IMR-90 (cell line): ENCODE measurements around the gene IL1A.

Experiments
- FOS ChIP-seq: fragments of 150-350 bp; IDR thresholded peaks from 2 replicates; pipeline ENCODE4 v1.6.1; 2016; ENCODE audit warnings: low read depth, low read length
- MXI1 ChIP-seq: IDR thresholded peaks from 2 replicates; pipeline ENCODE4 v1.6.1; 2012; ENCODE audit warnings: low read depth, mild to moderate bottlenecking, low read length, moderate library complexity, borderline replicate concordance
- POLR2A ChIP-seq: IDR thresholded peaks from 2 replicates; pipeline ENCODE4 v1.6.1; 2012; ENCODE audit warnings: mild to moderate bottlenecking, low read depth, low read length
- RAD21 ChIP-seq: IDR thresholded peaks from 2 replicates; pipeline ENCODE4 v1.6.1; 2012; ENCODE audit warnings: low read length, improper control_type of control experiment
- SMC3 ChIP-seq: fragments of 150-350 bp; IDR thresholded peaks from 2 replicates; pipeline ENCODE4 v1.6.1; 2016; ENCODE audit warnings: low read depth, mild to moderate bottlenecking, antibody characterized with exemption, low read length, moderate library complexity
- TF ChIP-seq, protein P1 (sequence below): conservative IDR thresholded peaks from 2 replicates; pipeline ENCODE4 v1.5.1; 2012; ENCODE audit warnings: mild to moderate bottlenecking, low read depth, low read length, improper control_type of control experiment
- TF ChIP-seq, protein P2 (sequence below): fragments of 150-350 bp; IDR thresholded peaks from 2 replicates; pipeline ENCODE4 v1.6.1; 2016; ENCODE audit warnings: low read depth, mild to moderate bottlenecking, low read length, moderate library complexity, borderline replicate concordance

GRCh38 chr2:112726487-112727190 lies 57.7 kb downstream of the IL1A start:
- TF ChIP-seq, protein P1, sequence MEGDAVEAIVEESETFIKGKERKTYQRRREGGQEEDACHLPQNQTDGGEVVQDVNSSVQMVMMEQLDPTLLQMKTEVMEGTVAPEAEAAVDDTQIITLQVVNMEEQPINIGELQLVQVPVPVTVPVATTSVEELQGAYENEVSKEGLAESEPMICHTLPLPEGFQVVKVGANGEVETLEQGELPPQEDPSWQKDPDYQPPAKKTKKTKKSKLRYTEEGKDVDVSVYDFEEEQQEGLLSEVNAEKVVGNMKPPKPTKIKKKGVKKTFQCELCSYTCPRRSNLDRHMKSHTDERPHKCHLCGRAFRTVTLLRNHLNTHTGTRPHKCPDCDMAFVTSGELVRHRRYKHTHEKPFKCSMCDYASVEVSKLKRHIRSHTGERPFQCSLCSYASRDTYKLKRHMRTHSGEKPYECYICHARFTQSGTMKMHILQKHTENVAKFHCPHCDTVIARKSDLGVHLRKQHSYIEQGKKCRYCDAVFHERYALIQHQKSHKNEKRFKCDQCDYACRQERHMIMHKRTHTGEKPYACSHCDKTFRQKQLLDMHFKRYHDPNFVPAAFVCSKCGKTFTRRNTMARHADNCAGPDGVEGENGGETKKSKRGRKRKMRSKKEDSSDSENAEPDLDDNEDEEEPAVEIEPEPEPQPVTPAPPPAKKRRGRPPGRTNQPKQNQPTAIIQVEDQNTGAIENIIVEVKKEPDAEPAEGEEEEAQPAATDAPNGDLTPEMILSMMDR = peak; percentile 99
- TF ChIP-seq FOS (no peak), POLR2A (peak; percentile 49; the same call in 1 of the 2 replicates), SMC3 (peak; percentile 100), RAD21 (peak; percentile 100), MXI1 (no peak)
- TF ChIP-seq, protein P2, sequence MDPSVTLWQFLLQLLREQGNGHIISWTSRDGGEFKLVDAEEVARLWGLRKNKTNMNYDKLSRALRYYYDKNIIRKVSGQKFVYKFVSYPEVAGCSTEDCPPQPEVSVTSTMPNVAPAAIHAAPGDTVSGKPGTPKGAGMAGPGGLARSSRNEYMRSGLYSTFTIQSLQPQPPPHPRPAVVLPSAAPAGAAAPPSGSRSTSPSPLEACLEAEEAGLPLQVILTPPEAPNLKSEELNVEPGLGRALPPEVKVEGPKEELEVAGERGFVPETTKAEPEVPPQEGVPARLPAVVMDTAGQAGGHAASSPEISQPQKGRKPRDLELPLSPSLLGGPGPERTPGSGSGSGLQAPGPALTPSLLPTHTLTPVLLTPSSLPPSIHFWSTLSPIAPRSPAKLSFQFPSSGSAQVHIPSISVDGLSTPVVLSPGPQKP = no peak
